Choroid plexus epithelial cell (primary cell): ENCODE measurements around the gene PAX5.
A peak's percentile ranks its signal among the peaks of the same experiment; 100 is the strongest.

ENCODE experiments used
- DNase-seq: peaks from one replicate; pipeline ENCODE4 v3.0.0-alpha.2; 2010; ENCODE audit warnings: low read depth
- H3K4me3 ChIP-seq: 2 replicates; pipeline ENCODE4 v1.5.1; 2011; ENCODE audit warnings: low read depth, mild to moderate bottlenecking, control low read depth, low read length, moderate library complexity
- CTCF ChIP-seq: conservative IDR thresholded peaks from 2 replicates; pipeline ENCODE4 v1.5.1; 2011; ENCODE audit warnings: low read depth, mild to moderate bottlenecking, control low read depth, inconsistent platforms, low read length, moderate library complexity

Gene PAX5

DNA sequence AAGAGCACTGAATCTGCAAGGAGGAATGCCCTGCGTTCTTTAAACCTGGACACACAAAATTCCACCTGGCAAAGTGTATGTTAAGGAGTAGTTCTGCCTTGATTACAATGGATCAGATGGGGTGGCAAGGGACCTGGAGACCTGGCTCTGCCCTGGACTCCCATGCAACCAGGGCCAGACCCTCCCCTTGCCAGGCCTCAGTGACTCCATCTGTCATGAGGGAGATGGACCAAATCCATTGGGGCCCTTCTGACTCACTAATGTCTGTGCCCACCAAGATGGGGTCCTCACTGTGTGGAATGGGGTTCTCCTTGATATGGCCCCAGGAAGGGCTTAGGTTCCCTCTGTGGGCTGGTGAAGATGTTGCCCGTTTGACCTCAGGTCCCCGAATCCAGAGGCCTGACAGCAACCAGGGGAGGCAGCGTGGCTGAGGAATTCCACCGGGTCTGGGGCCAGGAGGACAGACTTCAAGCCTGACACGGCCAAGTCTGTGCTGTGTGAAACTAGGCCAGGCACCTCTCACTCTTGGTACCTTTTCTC is 100.3 kb downstream of the PAX5 start:
- no peak for DNase-seq
- TF ChIP-seq CTCF: no peak
- H3K4me3 ChIP-seq: no peak overlapping the region

DNA sequence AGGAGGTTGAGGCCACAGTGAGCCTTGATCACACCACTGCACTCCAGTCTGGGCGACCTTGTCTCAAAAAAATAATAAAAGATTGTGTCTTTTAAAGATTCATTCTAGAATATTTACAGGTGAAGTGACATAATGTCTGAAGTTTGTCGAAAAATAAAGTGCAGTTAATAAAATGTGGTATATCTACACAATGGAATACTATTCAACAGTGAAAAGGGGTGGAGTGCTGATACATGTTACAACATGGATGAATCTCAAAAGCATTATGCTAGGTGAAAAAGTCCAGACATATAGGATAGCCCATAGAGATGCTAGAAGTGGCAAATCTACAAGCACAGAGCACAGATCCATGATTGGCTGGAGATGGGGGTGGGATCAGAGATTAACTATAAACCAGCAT is 101.9 kb downstream of the PAX5 start:
- no peak for TF ChIP-seq CTCF
- DNase-seq: no peak
- no peak overlapping the region for H3K4me3 ChIP-seq

DNA sequence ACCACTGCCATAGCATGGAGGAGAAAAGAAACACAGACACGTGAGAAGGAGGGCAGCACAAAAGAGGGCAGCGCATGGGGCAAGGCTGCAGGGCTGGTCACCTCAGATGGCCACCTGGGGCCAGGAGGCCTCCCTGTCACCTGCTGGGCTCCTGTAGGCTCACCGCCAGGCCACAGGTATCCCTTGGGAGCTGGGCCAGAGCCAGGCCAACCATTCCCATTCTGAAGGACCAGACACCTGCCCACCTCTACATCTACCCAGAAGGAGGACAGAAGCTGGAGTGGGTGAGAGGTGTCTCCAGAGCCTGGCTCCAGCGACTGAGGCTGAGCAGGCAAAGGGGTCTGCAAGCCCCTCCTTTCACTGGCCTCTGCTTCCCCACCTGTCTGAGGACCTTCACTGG is 103.1 kb downstream of the PAX5 start:
- DNase-seq: no peak
- no peak overlapping the region for H3K4me3 ChIP-seq
- no peak for TF ChIP-seq CTCF

- H3K4me3 ChIP-seq: no peak overlapping the region
- no peak for TF ChIP-seq CTCF
- DNase-seq: no peak
Measured at GRCh38 chr9:36929350-36929675, 104.8 kb downstream of the PAX5 start.

GRCh38 chr9:36928670-36929349 is 105.3 kb downstream of the PAX5 start:
- H3K4me3 ChIP-seq: no peak overlapping the region
- no peak for TF ChIP-seq CTCF
- DNase-seq: peak; percentile 82

DNA sequence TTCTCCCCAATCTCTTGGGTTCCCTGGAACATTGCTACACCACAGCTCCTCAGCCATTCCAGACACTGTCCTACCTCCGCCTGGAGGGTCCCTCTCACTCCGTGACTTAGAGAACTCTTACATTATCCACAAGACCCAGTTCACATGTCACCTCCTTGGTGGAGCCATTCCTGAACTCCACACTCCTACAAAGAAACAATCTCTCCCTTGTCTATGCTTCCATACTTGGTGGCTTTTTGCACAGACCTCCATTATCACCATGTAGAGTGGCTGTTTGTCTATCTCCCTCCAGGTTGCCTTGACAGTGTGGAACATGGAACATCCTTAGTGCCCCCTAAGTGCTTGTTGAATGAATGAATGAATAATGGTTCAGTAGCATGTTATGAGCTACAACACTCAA is 105.9 kb downstream of the PAX5 start:
- H3K4me3 ChIP-seq: no peak overlapping the region
- DNase-seq: no peak
- no peak for TF ChIP-seq CTCF

DNA sequence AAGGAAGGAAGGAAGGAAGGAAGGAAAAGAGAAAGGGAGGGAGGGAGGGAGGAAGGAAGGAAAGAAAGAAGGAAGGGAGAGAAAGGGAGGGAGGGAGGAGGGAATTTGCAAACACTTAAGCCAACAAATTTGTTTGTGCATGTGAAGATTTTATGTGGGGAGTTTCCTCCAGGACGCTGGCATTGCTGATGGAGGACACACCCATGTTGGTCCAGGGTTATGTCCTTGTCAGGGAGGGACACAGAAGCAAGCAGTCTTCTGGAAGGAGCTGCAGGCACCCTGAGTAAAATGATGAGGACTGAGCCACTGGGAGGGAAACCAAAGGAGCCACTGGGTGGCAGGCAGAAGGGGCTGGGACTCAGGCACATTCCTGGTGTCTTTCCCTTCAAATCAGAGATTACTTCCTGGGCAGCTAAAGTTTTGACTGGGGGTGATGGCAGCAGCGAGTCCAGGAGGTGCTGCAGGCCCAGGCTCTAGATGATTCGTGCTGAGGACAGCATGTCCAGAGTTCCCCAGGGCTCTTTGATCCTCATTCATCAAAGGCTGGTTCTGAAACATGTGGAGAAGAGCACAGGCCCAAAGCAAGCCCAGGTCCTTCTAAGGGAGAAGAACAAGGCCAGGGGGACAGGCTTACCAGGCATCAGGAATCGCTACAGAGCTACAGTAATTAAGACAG is 109.2 kb downstream of the PAX5 start:
- TF ChIP-seq CTCF: no peak
- H3K4me3 ChIP-seq: no peak overlapping the region
- no peak for DNase-seq
